ENCODE data around the gene C19orf53. TPM values are rescaled to one million over a fixed set of nuclear protein-coding genes. Genes with fewer than 3 reads are reported as not detected.

C19orf53 gene
- total RNA-seq, 4 donors from 2014 or later = 158 to 283 (median 222) TPM

GRCh38 chr19:13823256-13823655 lies 49.0 kb downstream of the C19orf53 start:
- Histone ChIP-seq H3K9me3 (no peaks in the 10 kb centered on the region), H3K27me3 (no peaks in the 10 kb centered on the region), H3K27ac (peak overlapping the region in 2 of 4 donors; percentile 3 to 22), H3K4me3 (no peak overlapping the region), H3K4me1 (no peaks in the 10 kb centered on the region), H3K36me3 (no peaks in the 10 kb centered on the region)
- no peak for ATAC-seq
- TF ChIP-seq POLR2A (IDR thresholded peaks at IDR 0.05) (no peak), CTCF (IDR thresholded peaks at IDR 0.05 in 4 of 5, conservative IDR thresholded peaks at IDR 0.05 in 1 of 5) (no peak)
- intact Hi-C loops (cut with DNase I; ENCODE audit: low total_unique reads) (no loop called here), in situ Hi-C loops (cut with MboI; ENCODE audit: low sequenced_read_pairs in 4 of 4) (no loop called here)
- no peak for DNase-seq

- Histone ChIP-seq H3K9me3 (no peaks in the 10 kb centered on the region), H3K27ac (no peak overlapping the region), H3K4me3 (no peak overlapping the region), H3K27me3 (no peaks in the 10 kb centered on the region), H3K36me3 (no peaks in the 10 kb centered on the region), H3K4me1 (no peaks in the 10 kb centered on the region)
- DNase-seq (no peak), ATAC-seq (no peak)
- TF ChIP-seq POLR2A (IDR thresholded peaks at IDR 0.05) (no peak), CTCF (IDR thresholded peaks at IDR 0.05 in 4 of 5, conservative IDR thresholded peaks at IDR 0.05 in 1 of 5) (no peak)
- intact Hi-C loops (cut with DNase I; ENCODE audit: low total_unique reads) (no loop called here), in situ Hi-C loops (cut with MboI; ENCODE audit: low sequenced_read_pairs in 4 of 4) (no loop called here)
Observed at GRCh38 chr19:13823901-13824300, 49.6 kb downstream of the C19orf53 start.

GRCh38 chr19:13824703-13825102 lies 50.4 kb downstream of the C19orf53 start:
- Histone ChIP-seq H3K4me1 (no peaks in the 10 kb centered on the region), H3K27me3 (no peaks in the 10 kb centered on the region), H3K9me3 (no peaks in the 10 kb centered on the region), H3K4me3 (no peak overlapping the region), H3K36me3 (no peaks in the 10 kb centered on the region), H3K27ac (no peak overlapping the region)
- in situ Hi-C loops (cut with MboI; ENCODE audit: low sequenced_read_pairs in 4 of 4) (no loop called here), intact Hi-C loops (cut with DNase I; ENCODE audit: low total_unique reads) (no loop called here)
- ATAC-seq = no peak
- TF ChIP-seq POLR2A (IDR thresholded peaks at IDR 0.05) (no peak), CTCF (IDR thresholded peaks at IDR 0.05 in 4 of 5, conservative IDR thresholded peaks at IDR 0.05 in 1 of 5) (no peak)
- DNase-seq = no peak

- no peaks in the 10 kb centered on the region for H3K9me3 ChIP-seq
- H3K4me3 ChIP-seq = no peak overlapping the region
- ATAC-seq (no peak), DNase-seq (no peak)
- in situ Hi-C loops (cut with MboI; ENCODE audit: low sequenced_read_pairs in 4 of 4) = no loop called here
- H3K36me3 ChIP-seq = peaks cover 0 to 3% of the 10 kb centered on the region in 2 donors
- intact Hi-C loops (cut with DNase I; ENCODE audit: low total_unique reads) = no loop called here
- no peak overlapping the region for H3K27ac ChIP-seq
- no peaks in the 10 kb centered on the region for H3K4me1 ChIP-seq
- H3K27me3 ChIP-seq = no peaks in the 10 kb centered on the region
- TF ChIP-seq POLR2A (IDR thresholded peaks at IDR 0.05) (no peak), CTCF (IDR thresholded peaks at IDR 0.05 in 4 of 5, conservative IDR thresholded peaks at IDR 0.05 in 1 of 5) (no peak)
Observed at GRCh38 chr19:13825489-13826441, 51.5 kb downstream of the C19orf53 start.
